ENCODE measurements around the gene PACRG. TPM values are rescaled to one million over a fixed set of nuclear protein-coding genes. Genes with fewer than 3 reads are reported as not detected.

PACRG gene
- total and polyA plus RNA-seq, 2 donors (not counting 3 experiments of a cell fraction or from before 2014, with no cell fraction given) = 0.08 TPM; not detected in 1

GRCh38 chr6:163261361-163261760 lies 533.6 kb downstream of the PACRG start:
- Histone ChIP-seq H4K20me1 (replicated peaks; ENCODE audit: control insufficient read depth, extremely low read depth, insufficient read depth, low read length) (no peaks in the 10 kb centered on the region), H3K27ac (ENCODE audit: insufficient read depth, low read depth, low read length) (no peak overlapping the region), H3K79me2 (ENCODE audit: control insufficient read depth, insufficient read depth, low read length) (no peaks in the 10 kb centered on the region), H3K27me3 (ENCODE audit: control insufficient read depth in 2 of 2, insufficient read depth in 2 of 2, low read length in 2 of 2) (no peaks in the 10 kb centered on the region), H3K9me3 (replicated peaks; ENCODE audit: control insufficient read depth, insufficient read depth, low read length) (no peaks in the 10 kb centered on the region), H3K4me2 (ENCODE audit: insufficient read depth, low read length) (no peak overlapping the region), H3K36me3 (ENCODE audit: control insufficient read depth in 2 of 2, extremely low read depth in 1 of 2, insufficient read depth in 2 of 2, low read length in 2 of 2) (no peaks in the 10 kb centered on the region), H2AFZ (ENCODE audit: low read depth, low read length) (no peak overlapping the region), H3K4me1 (ENCODE audit: control insufficient read depth, extremely low read depth, insufficient read depth, low read length) (peaks cover 9% of the 10 kb centered on the region), H3K4me3 (replicated peaks in 1 of 3; ENCODE audit: insufficient read depth in 1 of 3, low read depth in 1 of 3, low read length in 3 of 3) (no peak overlapping the region), H3K9me1 (replicated peaks; ENCODE audit: control insufficient read depth, extremely low read depth, insufficient read depth, low read length) (no peaks in the 10 kb centered on the region), H3K9ac (replicated peaks; ENCODE audit: extremely low read depth, insufficient read depth, low read length) (no peak overlapping the region)
- FAIRE-seq = no peak
- no TSS peak for BruUV-seq (replicated peaks)
- ChIA-PET CTCF (interaction anchor here (1.4 kb wide), 1 partner anchor 17 kb away, joined by 6 read pairs; no protein-coding TSS in a partner anchor), POLR2A (no interaction called here)
- TF ChIP-seq MYC (IDR thresholded peaks at IDR 0.05; ENCODE audit: low read depth, low read length) = no peak
- no peak for TF ChIP-seq POLR2AphosphoS5 (IDR thresholded peaks at IDR 0.05; ENCODE audit: insufficient read depth, low read depth, low read length)
- TF ChIP-seq POLR2A (IDR thresholded peaks at IDR 0.05; ENCODE audit: low read depth, low read length) = no peak
- TF ChIP-seq GATA2 (IDR thresholded peaks at IDR 0.05; ENCODE audit: insufficient read depth, insufficient read length, low read depth, low read length) = no peak
- TF ChIP-seq CTCF (IDR thresholded peaks at IDR 0.05; ENCODE audit: extremely low read depth in 1 of 2, insufficient read depth in 1 of 2, low read depth in 1 of 2, low read length in 2 of 2) = no peak
- TF ChIP-seq FOS (IDR thresholded peaks at IDR 0.05; ENCODE audit: borderline replicate concordance, insufficient read depth, low read length) = no peak
- TF ChIP-seq JUN (IDR thresholded peaks at IDR 0.05; ENCODE audit: borderline replicate concordance, insufficient read depth, insufficient read length, low read depth) = no peak
- TF ChIP-seq EZH2 (IDR thresholded peaks at IDR 0.05; ENCODE audit: borderline replicate concordance, low read depth, low read length, severe bottlenecking) = no peak
- no peak for TF ChIP-seq MAX (IDR thresholded peaks at IDR 0.05; ENCODE audit: insufficient read depth, insufficient read length)
- DNase-seq (ENCODE audit: low read depth, low spot score) = no peak
- intact Hi-C loops (cut with micrococcal nuclease) = loop anchor here (2.0 kb wide), 1 partner anchor 47 kb away; no protein-coding TSS in a partner anchor
- dilution Hi-C loops (cut with MboI; ENCODE audit: extremely low pct_ligation_motif_present, low sequenced_read_pairs) = no loop called here
